ENCODE measurements around the gene CCDC159.

Gene CCDC159

GRCh38 chr19:11361771-11362731 lies 15.7 kb downstream of the CCDC159 start:
- POLR2A ChIA-PET: interaction anchor here (2.3 kb wide), 1 partner anchor 12 kb away, joined by 15 read pairs; the partner anchor contains the start of gene SWSAP1
- Histone ChIP-seq H3K4me1 (ENCODE audit: control insufficient read depth, insufficient read depth, low read length) (no peaks in the 10 kb centered on the region), H3K27ac (ENCODE audit: extremely low read depth, low read depth, low read length) (no peak overlapping the region), H3K9me3 (ENCODE audit: control insufficient read depth, insufficient read depth, low read depth, low read length) (no peaks in the 10 kb centered on the region), H3K4me3 (ENCODE audit: low read depth, low read length) (no peak overlapping the region), H3K36me3 (ENCODE audit: control insufficient read depth in 2 of 2, insufficient read depth in 1 of 2, low read length in 2 of 2) (peaks cover 0 to 23% of the 10 kb centered on the region in 2 experiments; a peak in 2 of 3 replicates)
- CTCF ChIA-PET: interaction anchor here (0.7 kb wide), 1 partner anchor 21 kb away, joined by 3 read pairs; no protein-coding TSS in a partner anchor
- TF ChIP-seq KLF9 (tag by site-specific recombination; IDR thresholded peaks at IDR 0.05; ENCODE audit: low read depth) (peak; percentile 6; the same call in 1 of the 2 replicates), ZNF214 (tag by site-specific recombination; IDR thresholded peaks at IDR 0.05; ENCODE audit: borderline replicate concordance) (no peak), ZNF830 (tag by site-specific recombination; IDR thresholded peaks at IDR 0.05; ENCODE audit: low read depth) (no peak), ZFHX2 (tag by site-specific recombination; conservative IDR thresholded peaks at IDR 0.05) (no peak), PATZ1 (tag by site-specific recombination; IDR thresholded peaks at IDR 0.05) (0 out of 2 replicates have a peak, but pooled peaks have one; percentile 13), ZNF132 (tag by site-specific recombination; IDR thresholded peaks at IDR 0.05; ENCODE audit: borderline replicate concordance) (no peak), ZNF843 (tag by site-specific recombination; IDR thresholded peaks at IDR 0.05) (no peak), ZIC2 (tag by site-specific recombination; IDR thresholded peaks at IDR 0.05) (0 out of 2 replicates have a peak, but pooled peaks have one; percentile 35), ZBTB1 (tag by site-specific recombination; IDR thresholded peaks at IDR 0.05) (no peak), HIC1 (tag by site-specific recombination; IDR thresholded peaks at IDR 0.05) (peak; percentile 21; the same call in 1 of the 2 replicates), GLIS1 (tag by site-specific recombination; IDR thresholded peaks at IDR 0.05) (peak; percentile 85), GLIS2 (tag by site-specific recombination; IDR thresholded peaks at IDR 0.05) (peak; percentile 25; the same call in 1 of the 2 replicates), KLF1 (tag by site-specific recombination; IDR thresholded peaks at IDR 0.05) (0 out of 2 replicates have a peak, but pooled peaks have one; percentile 25), ZNF302 (tag by site-specific recombination; IDR thresholded peaks at IDR 0.05; ENCODE audit: low read depth) (no peak), ZSCAN23 (tag by site-specific recombination; IDR thresholded peaks at IDR 0.05) (no peak)

GRCh38 chr19:11363881-11364280 lies 17.6 kb downstream of the CCDC159 start:
- H3K9me3 ChIP-seq (ENCODE audit: control insufficient read depth, insufficient read depth, low read depth, low read length): no peaks in the 10 kb centered on the region
- H3K4me3 ChIP-seq (ENCODE audit: low read depth, low read length): no peak overlapping the region
- ChIA-PET CTCF (interaction anchor here (1.3 kb wide), 1 partner anchor 19 kb away, joined by 3 read pairs; no protein-coding TSS in a partner anchor), POLR2A (interaction anchor here (0.8 to 1.6 kb wide), 3 partner anchors 11 to 18 kb away, joined by 3 to 8 read pairs (median 3); partner anchors contain the start of genes CCDC159, SWSAP1 and TMEM205)
- peaks cover 0 to 32% of the 10 kb centered on the region in 2 experiments; a peak in 2 of 3 replicates for H3K36me3 ChIP-seq (ENCODE audit: control insufficient read depth in 2 of 2, insufficient read depth in 1 of 2, low read length in 2 of 2)
- TF ChIP-seq ZNF510 (tag by site-specific recombination; IDR thresholded peaks at IDR 0.05; ENCODE audit: insufficient replicate concordance) (no peak), ZSCAN23 (tag by site-specific recombination; IDR thresholded peaks at IDR 0.05) (no peak), ZNF792 (tag by site-specific recombination; IDR thresholded peaks at IDR 0.05) (no peak), ZNF121 (tag by site-specific recombination; IDR thresholded peaks at IDR 0.05) (no peak), ZNF26 (tag by site-specific recombination; IDR thresholded peaks at IDR 0.05) (no peak), ZNF10 (tag by site-specific recombination; IDR thresholded peaks at IDR 0.05) (peak; percentile 70)
- no peak overlapping the region for H3K27ac ChIP-seq (ENCODE audit: extremely low read depth, low read depth, low read length)
- H3K4me1 ChIP-seq (ENCODE audit: control insufficient read depth, insufficient read depth, low read length): no peaks in the 10 kb centered on the region
